MM.1S (cell line): Measurements from ENCODE around the gene NAMPT.

Experiments
- CTCF ChIP-seq: fragments of 300-600 bp; sonication (generic); IDR thresholded peaks from 2 replicates; pipeline ENCODE4 v1.5.1; 2016; ENCODE audit warnings: antibody characterized with exemption, low read length, mixed read lengths
- EZH2 ChIP-seq: fragments of 300-600 bp; sonication (generic); optimal IDR thresholded peaks from 2 replicates; pipeline ENCODE3; 2017; ENCODE audit warnings: low read depth, mild to moderate bottlenecking, antibody characterized with exemption, low read length, mixed read lengths
- EZH2phosphoT487 ChIP-seq: fragments of 300-600 bp; sonication (generic); IDR thresholded peaks from 2 replicates; pipeline ENCODE4 v1.6.1; 2018; ENCODE audit warnings: antibody characterized with exemption, low read length

DNA sequence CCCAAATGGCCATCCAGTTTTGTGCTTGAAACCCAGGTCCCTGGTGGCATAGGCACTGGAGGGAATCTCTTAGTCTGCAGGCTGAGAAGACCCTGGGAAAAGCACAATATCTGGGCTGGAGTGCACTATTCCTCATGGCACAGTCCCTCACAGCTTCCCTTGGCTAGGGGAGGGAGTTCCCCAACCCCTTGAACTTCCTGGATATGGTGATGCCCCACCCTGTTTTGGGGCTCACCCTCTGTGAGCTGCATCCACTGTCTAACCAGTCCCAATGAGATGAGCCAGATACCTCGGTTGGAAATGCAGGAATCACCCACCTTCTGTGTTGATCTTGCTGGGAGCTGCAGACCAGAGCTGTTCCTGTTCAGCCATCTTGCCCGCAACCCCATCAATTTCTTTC lies 19.8 kb upstream of the NAMPT start:
- no peak for TF ChIP-seq EZH2
- TF ChIP-seq CTCF = no peak
- no peak for TF ChIP-seq EZH2phosphoT487
